CD4-positive, alpha-beta T cell (primary cell): ENCODE measurements around the gene CFAP43. TPM values are rescaled to one million over a fixed set of nuclear protein-coding genes. Genes with fewer than 3 reads are reported as not detected.

Source experiments
- ATAC-seq: fragments of 200-7000 bp; cut with Tn5 transposase; one replicate; pipeline ENCODE4 v1.10.0; 2022; ENCODE audit warnings: mild to moderate bottlenecking; ENCODE audit not compliant: poor library complexity
- CTCF ChIA-PET: fragments of 350-600 bp; sonication (Branson Sonifier 250); formaldehyde crosslinking; loops from one replicate; lab custom pipeline; 2021; ENCODE audit warnings: antibody characterized with exemption, inconsistent platforms; lab: Charles Lee
- POLR2A ChIA-PET: fragments of 350-600 bp; sonication (Branson Sonifier 250); formaldehyde crosslinking; loops from one replicate; lab custom pipeline; 2021; ENCODE audit warnings: antibody characterized with exemption, inconsistent platforms; lab: Charles Lee
- DNase-seq, 14 experiments: peaks; one replicate each; pipeline ENCODE4 v3.0.0-alpha.2; 2013 to 2020; ENCODE audit warnings: mixed read lengths in 2 of 14
- H3K27ac ChIP-seq, 2 donors: one replicate each; pipeline versions ENCODE4 v1.5.1 to v1.7.0; 2013; ENCODE audit warnings: low read length in 2 of 2, low read depth in 1 of 2, mild to moderate bottlenecking in 1 of 2
- H3K27me3 ChIP-seq, 2 experiments: 1 replicate in 1 of 2; 2 replicates in 1 of 2; pipeline versions ENCODE4 v1.6.1 to v1.7.0; 2013; ENCODE audit warnings: low read length in 2 of 2, control low read depth in 1 of 2, mild to moderate bottlenecking in 1 of 2, moderate library complexity in 1 of 2; ENCODE audit not compliant: insufficient read depth in 2 of 2, control insufficient read depth in 1 of 2
- H3K36me3 ChIP-seq: one replicate; pipeline ENCODE4 v1.6.1; 2013; ENCODE audit warnings: low read length, control low read depth; ENCODE audit not compliant: insufficient read depth
- H3K4me1 ChIP-seq: one replicate; pipeline ENCODE4 v1.6.1; 2013; ENCODE audit warnings: low read length, control low read depth; ENCODE audit not compliant: insufficient read depth
- H3K4me3 ChIP-seq: one replicate; pipeline ENCODE4 v1.5.1; 2013; ENCODE audit warnings: mild to moderate bottlenecking, low read length, moderate library complexity
- H3K9me3 ChIP-seq, 2 experiments: 1 replicate in 1 of 2; 2 replicates in 1 of 2; pipeline versions ENCODE4 v1.6.1 to v1.7.0; 2013; ENCODE audit warnings: low read length in 2 of 2, mild to moderate bottlenecking in 2 of 2, control low read depth in 1 of 2, moderate library complexity in 1 of 2; ENCODE audit not compliant: control insufficient read depth in 1 of 2, insufficient read depth in 1 of 2
- H3K27ac Mint-ChIP-seq: one replicate; pipeline ENCODE4 v1.8.0; 2020; ENCODE audit warnings: mixed read lengths
- H3K27me3 Mint-ChIP-seq: one replicate; pipeline ENCODE4 v1.8.0; 2021; ENCODE audit warnings: mixed read lengths
- H3K36me3 Mint-ChIP-seq: one replicate; pipeline ENCODE4 v1.8.0; 2021; ENCODE audit warnings: low read depth, mixed read lengths
- H3K4me1 Mint-ChIP-seq: one replicate; pipeline ENCODE4 v1.8.0; 2021; ENCODE audit warnings: low read depth, mixed read lengths
- H3K4me3 Mint-ChIP-seq: one replicate; pipeline ENCODE4 v1.8.0; 2020; ENCODE audit warnings: mild to moderate bottlenecking, mixed read lengths
- H3K9me3 Mint-ChIP-seq: one replicate; pipeline ENCODE4 v1.8.0; 2020; ENCODE audit warnings: mixed read lengths
- CTCF ChIP-seq: fragments of 200-600 bp; IDR thresholded peaks from one replicate; pipeline ENCODE4 v1.8.0; 2022; ENCODE audit warnings: antibody characterized with exemption, mild to moderate bottlenecking
- intact Hi-C, 2 experiments: fragments of 100-400 bp; cut with DNase I in 1 of 2; cut with micrococcal nuclease in 1 of 2; formaldehyde crosslinking; loops; one replicate each; pipeline versions ENCODE4 v1.15.1 to v1.9.0; 2023 to 2025; cut with DNase I, micrococcal nuclease
- total RNA-seq, 174 experiments: library from RNA in 2 of 174; stranded (reverse) in 2 of 174; gene quantifications; one replicate each; pipeline ENCODE4 v1.2.3 and lab custom pipeline; 2021 to 2026

The CFAP43 gene
- total RNA-seq, 2 experiments from 2014 or later = not detected

GRCh38 chr10:104092749-104093148 lies 139.4 kb downstream of the CFAP43 start:
- H3K4me1 Mint-ChIP-seq = no peaks in the 10 kb centered on the region
- CTCF ChIA-PET = no interaction called here
- no peaks in the 10 kb centered on the region for H3K36me3 ChIP-seq
- H3K36me3 Mint-ChIP-seq = no peaks in the 10 kb centered on the region
- no peak overlapping the region for H3K4me3 ChIP-seq
- ATAC-seq (no peak), DNase-seq (no peak)
- no peaks in the 10 kb centered on the region for H3K4me1 ChIP-seq
- POLR2A ChIA-PET = no interaction called here
- intact Hi-C loops = no loop called here
- no peak overlapping the region for H3K27ac Mint-ChIP-seq
- H3K27ac ChIP-seq = no peak overlapping the region
- H3K4me3 Mint-ChIP-seq = no peak overlapping the region
- no peaks in the 10 kb centered on the region for H3K27me3 ChIP-seq
- TF ChIP-seq CTCF = no peak
- no peaks in the 10 kb centered on the region for H3K27me3 Mint-ChIP-seq
- H3K9me3 ChIP-seq = no peaks in the 10 kb centered on the region
- no peaks in the 10 kb centered on the region for H3K9me3 Mint-ChIP-seq

GRCh38 chr10:104090611-104091010 lies 141.6 kb downstream of the CFAP43 start:
- no peaks in the 10 kb centered on the region for H3K36me3 ChIP-seq
- no peak overlapping the region for H3K27ac Mint-ChIP-seq
- H3K9me3 Mint-ChIP-seq = no peaks in the 10 kb centered on the region
- CTCF ChIA-PET = interaction anchor here (1.2 kb wide), 1 partner anchor 18 kb away, joined by 3 read pairs; no protein-coding TSS in a partner anchor
- ATAC-seq = no peak
- H3K9me3 ChIP-seq = no peaks in the 10 kb centered on the region
- H3K27me3 Mint-ChIP-seq = no peaks in the 10 kb centered on the region
- no peak overlapping the region for H3K4me3 Mint-ChIP-seq
- H3K4me1 Mint-ChIP-seq = no peaks in the 10 kb centered on the region
- no peak for DNase-seq
- H3K4me3 ChIP-seq = no peak overlapping the region
- no peak for TF ChIP-seq CTCF
- H3K4me1 ChIP-seq = no peaks in the 10 kb centered on the region
- no peaks in the 10 kb centered on the region for H3K27me3 ChIP-seq
- POLR2A ChIA-PET = no interaction called here
- no peak overlapping the region for H3K27ac ChIP-seq
- intact Hi-C loops = no loop called here
- H3K36me3 Mint-ChIP-seq = no peaks in the 10 kb centered on the region

- H3K27me3 Mint-ChIP-seq = no peaks in the 10 kb centered on the region
- H3K27ac ChIP-seq = no peak overlapping the region
- no peak overlapping the region for H3K4me3 Mint-ChIP-seq
- no peaks in the 10 kb centered on the region for H3K36me3 Mint-ChIP-seq
- intact Hi-C loops = no loop called here
- DNase-seq (no peak), ATAC-seq (no peak)
- no peaks in the 10 kb centered on the region for H3K4me1 ChIP-seq
- no peak overlapping the region for H3K27ac Mint-ChIP-seq
- no peak for TF ChIP-seq CTCF
- POLR2A ChIA-PET = no interaction called here
- CTCF ChIA-PET = interaction anchor here (1.2 kb wide), 1 partner anchor 17 kb away, joined by 3 read pairs; no protein-coding TSS in a partner anchor
- no peaks in the 10 kb centered on the region for H3K27me3 ChIP-seq
- no peaks in the 10 kb centered on the region for H3K4me1 Mint-ChIP-seq
- no peak overlapping the region for H3K4me3 ChIP-seq
- no peaks in the 10 kb centered on the region for H3K36me3 ChIP-seq
- H3K9me3 ChIP-seq = no peaks in the 10 kb centered on the region
- H3K9me3 Mint-ChIP-seq = no peaks in the 10 kb centered on the region
Observed at GRCh38 chr10:104089621-104090020, 142.5 kb downstream of the CFAP43 start.
